Mononuclear cell (primary cell): ENCODE measurements around the gene USF1. TPM values are rescaled to one million over a fixed set of nuclear protein-coding genes. Genes with fewer than 3 reads are reported as not detected.
"Not testable (repeated sequence)": the region's sequence is repeated elsewhere in the genome, so short reads cannot be mapped to it uniquely, and the experiment has no call there.

ENCODE experiments used
- H3K27me3 ChIP-seq: 2 replicates; pipeline ENCODE4 v1.6.0; 2011; ENCODE audit warnings: low read length, control low read depth; ENCODE audit not compliant: insufficient read depth
- H3K4me1 ChIP-seq: 2 replicates; pipeline ENCODE4 v1.5.1; 2011; ENCODE audit warnings: mild to moderate bottlenecking, low read length, control low read depth; ENCODE audit not compliant: insufficient read depth
- H3K4me3 ChIP-seq: 2 replicates; pipeline ENCODE4 v1.5.1; 2011; ENCODE audit warnings: mild to moderate bottlenecking, low read length, moderate library complexity
- H3K9me3 ChIP-seq: 2 replicates; pipeline ENCODE4 v1.5.1; 2011; ENCODE audit warnings: low read depth, mild to moderate bottlenecking, control low read depth, low read length
- total RNA-seq: library from RNA; depleted of rRNA; stranded (reverse); fragments of >200 nt; gene quantifications from one replicate; pipeline ENCODE4 v1.2.3, GENCODE V29; 2012

The USF1 gene
- total RNA-seq, 1 donor, result 86.8 TPM

DNA sequence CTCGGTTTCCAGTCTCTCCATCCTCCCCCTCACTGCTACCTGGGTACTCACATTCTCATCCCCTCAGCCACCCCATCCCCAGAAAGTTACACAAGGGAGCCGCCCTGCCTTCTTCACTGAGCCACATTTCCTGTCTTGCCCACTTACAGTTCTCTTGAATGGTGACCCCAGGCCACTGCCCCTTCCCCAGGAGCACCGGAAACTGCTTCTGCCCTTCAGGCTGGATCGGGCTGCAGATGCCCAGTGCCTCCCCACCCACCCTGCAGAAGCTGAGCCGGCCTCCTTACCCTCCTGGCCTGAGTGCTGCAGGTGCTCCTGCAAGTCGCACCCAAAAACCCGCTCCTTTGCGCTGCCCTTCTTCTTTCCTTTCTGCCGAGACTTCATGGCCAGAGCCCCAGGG, 23.5 kb upstream of the USF1 start:
- Histone ChIP-seq H3K27me3 (no peaks in the 10 kb centered on the region), H3K9me3 (no peaks in the 10 kb centered on the region), H3K4me1 (peaks cover 62% of the 10 kb centered on the region), H3K4me3 (peak overlapping the region; percentile 94)

DNA sequence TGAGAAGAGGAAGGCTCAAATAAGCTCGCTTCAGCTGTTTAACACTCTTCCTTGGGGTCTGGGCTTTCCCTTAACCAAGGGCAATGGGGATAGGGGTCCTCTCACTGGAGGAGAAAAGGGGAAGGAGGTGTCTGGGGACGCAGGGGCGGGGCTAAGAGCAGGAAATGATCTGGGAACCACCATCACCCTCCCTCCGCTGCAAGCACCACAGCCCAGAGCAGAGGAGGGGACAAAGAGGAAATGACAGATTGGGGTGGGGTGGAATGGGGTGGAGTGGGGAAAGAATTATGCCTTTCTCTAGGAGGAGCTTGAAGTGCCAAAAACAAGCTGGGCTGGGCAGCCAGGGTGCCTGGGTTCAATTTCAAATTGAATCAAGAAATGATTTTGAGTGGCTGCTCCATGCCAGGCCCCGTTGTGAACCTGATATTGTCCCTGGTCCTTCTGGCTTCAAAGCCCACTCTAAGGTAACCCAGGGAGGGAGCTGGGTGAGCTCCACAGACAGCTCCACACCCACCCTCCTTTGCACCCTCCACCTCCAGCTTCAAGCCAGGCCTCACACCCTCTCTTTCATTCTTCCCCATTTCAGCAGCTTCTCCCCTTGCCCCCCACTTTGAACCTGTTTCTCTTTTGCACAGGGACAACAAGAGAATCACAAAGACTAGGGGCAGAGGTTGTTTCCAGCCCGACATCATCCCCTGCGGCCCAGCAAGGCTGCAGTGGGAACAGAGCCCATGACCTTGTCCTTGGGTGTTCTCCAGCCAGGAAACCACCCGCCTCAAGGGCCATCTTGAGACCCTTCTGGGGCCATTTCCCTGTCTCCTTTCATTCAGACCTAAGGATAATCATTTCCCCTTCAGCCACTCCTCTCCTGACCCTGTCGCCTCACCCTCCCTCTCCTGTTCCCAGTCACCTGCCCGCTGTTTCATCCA, 22.8 kb upstream of the USF1 start:
- Histone ChIP-seq H3K9me3 (no peaks in the 10 kb centered on the region), H3K4me3 (peak overlapping the region; percentile 94)

DNA sequence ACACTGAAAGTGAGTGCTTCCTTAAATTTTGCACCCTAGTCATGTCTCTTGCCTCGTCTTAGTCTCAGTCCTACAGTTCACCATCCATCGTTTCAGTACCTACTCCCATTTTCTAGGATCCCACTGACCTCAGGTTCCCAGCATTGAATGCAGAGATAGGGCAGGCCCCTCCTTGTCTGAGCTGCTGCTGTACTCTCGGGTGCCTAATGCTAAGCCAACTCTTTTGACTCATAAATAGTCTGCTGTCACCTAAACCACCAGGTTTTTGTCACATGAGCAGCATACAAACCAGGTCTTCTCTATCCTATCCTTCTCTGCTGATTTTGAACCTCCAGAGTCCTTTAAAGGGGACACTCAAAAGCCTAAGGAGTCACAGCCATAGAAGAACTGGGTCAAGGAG, 20.9 kb upstream of the USF1 start:
- H3K4me1 ChIP-seq, result peaks cover 82% of the 10 kb centered on the region
- no peaks in the 10 kb centered on the region for H3K27me3 ChIP-seq
- H3K9me3 ChIP-seq, result no peaks in the 10 kb centered on the region
- no peak overlapping the region for H3K4me3 ChIP-seq

More for the DNA sequence above, 22.8 kb upstream of the USF1 start:
- H3K4me1 ChIP-seq, result peaks cover 69% of the 10 kb centered on the region
- no peaks in the 10 kb centered on the region for H3K27me3 ChIP-seq

DNA sequence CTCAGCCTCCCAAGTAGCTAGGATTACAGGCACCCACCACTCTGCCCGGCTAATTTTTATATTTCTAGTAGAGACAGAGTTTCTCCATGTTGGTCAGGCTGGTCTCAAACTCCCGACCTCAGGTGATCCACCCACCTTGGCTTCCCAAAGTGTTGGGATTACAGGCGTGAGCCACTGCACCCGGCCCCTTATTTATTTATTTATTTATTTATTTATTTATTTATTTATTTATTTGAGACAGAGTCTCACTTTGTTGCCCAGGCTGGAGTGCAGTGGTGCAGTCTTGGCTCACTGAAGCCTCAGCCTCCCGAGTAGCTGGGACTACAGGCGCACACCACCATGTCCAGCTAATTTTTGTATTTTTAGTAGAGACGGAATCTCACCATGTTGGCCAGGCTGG, 19.9 kb upstream of the USF1 start:
- H3K4me1 ChIP-seq, result peaks cover 78% of the 10 kb centered on the region
- H3K4me3 ChIP-seq, H3K27me3 ChIP-seq, H3K9me3 ChIP-seq: not testable (repeated sequence)

DNA sequence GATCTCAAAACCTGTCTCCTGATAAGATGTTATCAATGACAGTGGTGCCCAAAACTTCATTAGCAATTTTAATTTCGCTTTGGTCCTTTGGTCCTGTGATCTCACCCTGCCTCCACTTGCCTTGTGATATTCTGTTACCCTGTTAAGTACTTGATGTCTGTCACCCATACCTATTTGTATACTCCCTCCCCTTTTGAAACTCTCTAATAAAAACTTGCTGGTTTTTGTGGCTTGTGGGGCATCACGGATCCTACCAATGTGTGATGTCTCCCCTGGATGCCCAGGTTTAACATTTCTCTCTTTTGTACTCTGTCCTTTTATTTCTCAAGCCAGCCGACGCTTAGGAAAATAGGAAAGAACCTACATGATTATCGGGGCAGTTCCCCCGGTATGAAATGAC, 18.2 kb upstream of the USF1 start:
- not testable (repeated sequence) for H3K4me3 ChIP-seq, H3K27me3 ChIP-seq, H3K9me3 ChIP-seq
- peaks cover 86% of the 10 kb centered on the region for H3K4me1 ChIP-seq

DNA sequence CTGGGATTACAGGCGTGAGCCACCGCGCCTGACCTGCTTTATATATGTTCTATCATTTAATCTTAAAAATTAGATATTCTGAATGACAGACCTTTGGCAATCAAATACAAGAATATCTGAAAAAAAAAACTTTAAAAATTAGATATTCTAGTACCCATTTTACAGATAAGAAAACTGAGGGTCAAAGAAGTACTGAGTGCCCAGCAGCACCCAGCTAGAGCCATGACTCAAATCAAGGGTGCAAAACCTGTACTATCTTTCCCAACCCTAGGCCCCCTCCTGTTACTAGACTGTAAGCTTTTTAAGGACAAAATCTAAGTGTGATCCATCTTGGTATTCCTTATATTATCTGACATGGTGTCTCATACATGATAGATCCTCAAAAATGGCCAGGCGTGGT, 15.6 kb upstream of the USF1 start:
- H3K4me3 ChIP-seq, result no peak overlapping the region
- peaks cover 68% of the 10 kb centered on the region for H3K4me1 ChIP-seq
- H3K9me3 ChIP-seq, result no peaks in the 10 kb centered on the region
- no peaks in the 10 kb centered on the region for H3K27me3 ChIP-seq

DNA sequence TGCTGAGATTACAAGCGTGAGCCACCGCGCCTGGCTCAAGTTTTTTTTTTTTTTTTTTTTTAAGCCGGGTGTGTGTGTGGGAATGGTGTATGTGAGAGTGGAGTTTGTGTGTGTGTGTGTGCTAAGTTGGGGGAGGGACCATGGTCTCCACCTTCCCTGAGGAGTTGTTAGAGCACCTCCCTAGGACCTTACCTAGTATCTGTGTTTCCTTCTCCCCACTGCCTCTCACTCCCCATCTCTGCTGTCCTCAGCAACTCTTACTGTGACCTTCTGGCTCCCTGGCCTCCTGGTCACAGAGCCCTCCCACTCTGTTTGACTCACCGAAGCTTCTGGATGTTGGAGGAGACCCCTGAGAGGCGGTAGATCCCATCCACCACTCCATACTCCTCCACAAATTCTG, 13.5 kb upstream of the USF1 start:
- Histone ChIP-seq H3K27me3 (no peaks in the 10 kb centered on the region), H3K9me3 (no peaks in the 10 kb centered on the region), H3K4me3 (no peak overlapping the region), H3K4me1 (peaks cover 48% of the 10 kb centered on the region)

DNA sequence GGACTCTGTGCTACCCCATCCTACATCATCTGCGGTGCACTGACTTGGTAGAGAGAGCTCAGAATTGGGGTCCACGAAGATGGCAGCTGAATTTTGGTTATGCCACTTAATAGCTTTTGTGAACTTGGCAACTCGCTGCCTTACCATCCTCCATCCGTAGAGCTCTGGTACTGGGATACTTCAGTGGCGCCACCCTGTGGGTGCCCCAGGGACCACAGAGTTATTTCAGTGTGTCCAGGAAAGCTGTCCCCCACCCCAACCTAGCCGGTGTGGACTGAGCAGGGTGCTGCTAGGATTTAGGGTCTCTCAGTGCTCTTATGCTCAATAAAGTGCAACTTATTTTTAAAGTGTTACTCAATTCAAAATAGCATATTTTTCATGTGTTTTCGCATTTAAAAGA, 9.0 kb upstream of the USF1 start:
- H3K4me3 ChIP-seq, result no peak overlapping the region
- H3K27me3 ChIP-seq, result no peaks in the 10 kb centered on the region
- no peaks in the 10 kb centered on the region for H3K9me3 ChIP-seq
- peaks cover 16% of the 10 kb centered on the region for H3K4me1 ChIP-seq

DNA sequence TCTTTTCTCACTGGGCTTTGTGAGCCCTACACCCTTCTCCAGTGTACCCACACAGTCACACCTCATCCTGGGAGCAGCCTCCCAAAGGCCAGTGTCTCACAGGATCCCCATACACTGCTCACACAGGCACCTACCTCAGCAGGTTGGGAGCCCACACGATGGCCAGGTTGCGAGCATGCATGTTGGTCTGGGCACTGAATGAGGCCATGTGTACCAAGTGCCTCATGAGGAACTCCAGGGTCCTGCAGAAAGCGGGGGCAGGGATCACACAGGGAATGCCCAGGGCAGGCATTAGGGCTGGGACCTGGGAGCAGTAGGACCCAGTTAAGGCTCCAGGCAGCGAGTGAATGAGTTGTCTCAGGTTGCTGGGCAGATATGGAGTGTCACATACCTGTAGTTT, 8.5 kb upstream of the USF1 start:
- Histone ChIP-seq H3K9me3 (no peaks in the 10 kb centered on the region), H3K4me3 (no peak overlapping the region), H3K27me3 (no peaks in the 10 kb centered on the region), H3K4me1 (peaks cover 15% of the 10 kb centered on the region)

DNA sequence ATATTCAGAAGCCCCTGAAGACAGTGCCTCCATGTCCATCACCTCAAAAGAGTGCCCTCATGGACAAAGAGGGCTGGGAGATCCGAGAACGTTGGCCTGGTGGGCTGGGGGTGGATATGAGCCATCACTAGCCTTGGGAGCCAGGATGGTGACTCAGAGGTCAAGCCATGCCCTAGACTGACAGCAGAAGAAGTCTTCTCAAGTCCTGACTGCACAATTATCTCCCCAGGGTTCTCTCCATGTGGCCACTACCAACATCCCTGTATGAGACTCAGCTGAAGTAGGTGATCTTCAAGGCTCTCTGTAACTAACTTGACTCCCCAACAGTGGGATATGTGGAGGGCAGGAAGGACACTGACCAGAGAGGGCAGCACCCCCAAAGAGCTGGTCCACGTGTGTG, 7.1 kb upstream of the USF1 start:
- Histone ChIP-seq H3K4me3 (no peak overlapping the region), H3K9me3 (no peaks in the 10 kb centered on the region), H3K27me3 (no peaks in the 10 kb centered on the region), H3K4me1 (peaks cover 27% of the 10 kb centered on the region)

DNA sequence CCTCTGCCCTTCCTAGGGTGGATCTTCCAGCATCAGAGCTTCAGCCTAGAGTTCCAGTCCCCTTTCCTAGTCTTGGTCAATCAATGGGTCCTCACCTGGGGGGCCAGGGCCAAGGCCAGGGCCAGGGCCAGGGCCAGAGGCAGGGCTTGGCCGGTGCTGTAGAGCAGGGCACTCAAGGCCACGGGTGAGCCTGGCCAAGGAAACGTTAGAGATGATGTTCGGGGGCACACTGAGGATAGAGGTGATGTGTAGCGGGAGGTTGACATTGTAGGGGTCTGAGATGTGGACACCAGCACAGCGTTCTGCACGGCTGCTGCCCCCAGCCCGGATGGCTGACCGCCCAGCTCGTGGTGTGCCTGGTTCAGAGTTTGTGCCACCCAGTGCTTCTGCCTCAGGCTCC, 5.4 kb upstream of the USF1 start:
- Histone ChIP-seq H3K9me3 (no peaks in the 10 kb centered on the region), H3K27me3 (no peaks in the 10 kb centered on the region), H3K4me3 (no peak overlapping the region), H3K4me1 (peaks cover 44% of the 10 kb centered on the region)

DNA sequence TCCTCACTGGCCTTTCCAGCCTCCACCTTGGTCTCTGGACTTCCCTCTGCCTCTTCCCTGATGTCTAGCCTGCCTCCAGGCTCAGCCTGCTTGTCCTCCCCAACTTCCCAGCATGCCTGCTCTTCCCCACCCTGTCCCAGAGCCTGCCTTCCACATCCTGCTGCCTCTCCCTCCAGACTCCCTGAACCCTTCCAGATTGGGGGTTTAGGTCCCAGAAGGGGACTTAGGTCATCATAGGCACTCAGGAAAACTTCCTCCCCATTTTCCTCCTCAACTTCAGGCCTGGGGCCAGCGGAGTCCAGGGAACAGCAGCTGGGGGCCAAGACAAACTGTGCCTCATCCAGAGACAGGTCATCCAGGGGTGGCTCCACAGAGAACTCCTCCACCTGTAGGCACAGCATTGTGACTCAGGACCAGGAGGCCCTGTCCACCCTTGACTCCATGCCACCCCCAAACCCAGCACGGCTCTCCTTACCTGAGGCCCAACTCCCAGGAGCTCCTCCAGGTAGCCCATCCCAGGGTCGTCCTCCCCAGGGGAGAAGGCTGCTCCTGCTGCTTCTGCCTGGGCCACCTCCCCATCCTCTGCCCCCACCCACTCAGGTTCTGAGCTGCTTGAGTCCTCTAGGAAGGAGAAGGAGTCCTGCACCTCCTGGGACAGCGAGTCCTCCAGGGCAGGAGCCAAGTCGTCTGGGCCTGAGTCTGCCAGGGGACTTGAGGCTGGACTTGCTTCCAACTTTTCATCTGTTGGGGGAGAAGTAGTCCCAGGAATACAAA, 3.4 kb upstream of the USF1 start:
- H3K9me3 ChIP-seq, result no peaks in the 10 kb centered on the region

DNA sequence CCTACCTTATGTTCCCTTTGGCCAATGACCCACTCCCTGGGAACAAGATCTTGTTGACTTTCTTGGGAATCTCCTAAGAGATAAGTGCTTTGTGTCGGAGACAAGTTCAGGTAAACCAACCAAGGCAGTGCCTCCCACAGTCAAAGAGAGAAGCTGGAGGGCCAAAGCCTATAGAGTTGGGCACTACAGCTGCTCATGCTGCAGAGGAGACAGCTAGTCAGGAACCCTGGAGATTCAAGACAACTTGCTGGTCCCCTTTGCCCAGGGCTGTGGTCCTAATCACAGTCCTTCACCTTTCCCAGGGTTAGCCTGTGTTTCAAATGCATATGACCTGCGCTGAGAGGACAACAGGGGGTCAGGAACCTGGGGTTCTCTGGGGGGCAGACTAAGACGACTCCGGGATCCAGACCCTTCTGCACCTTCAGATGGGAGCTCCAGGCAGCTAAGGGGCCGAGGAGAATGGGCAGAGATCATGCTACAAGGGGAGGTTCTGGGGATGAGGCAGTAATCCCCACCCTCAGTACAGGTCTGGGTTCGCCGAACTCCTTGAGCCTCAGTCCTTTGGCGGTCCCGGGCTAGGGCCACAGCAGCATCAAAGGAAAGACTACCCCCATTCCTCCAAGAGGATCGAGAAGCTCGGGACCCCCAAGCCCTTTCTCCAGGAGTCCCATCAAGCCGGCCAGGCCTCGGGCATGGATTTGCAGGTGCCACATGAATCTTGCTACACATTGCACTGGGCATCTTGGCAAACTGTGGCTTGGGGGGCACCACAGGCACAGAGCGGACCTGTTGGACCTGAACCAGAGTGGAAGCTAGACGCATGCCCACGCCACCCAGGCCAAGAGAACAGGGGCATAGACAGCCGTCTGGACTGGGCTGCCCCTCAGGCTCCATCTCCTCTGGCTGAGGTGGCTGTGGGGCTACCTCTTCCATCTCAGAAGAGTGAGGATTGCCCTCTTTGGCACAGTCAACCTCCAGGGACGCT, 2.0 kb upstream of the USF1 start:
- no peaks in the 10 kb centered on the region for H3K27me3 ChIP-seq
- H3K4me3 ChIP-seq, result no peak overlapping the region
- peaks cover 64% of the 10 kb centered on the region for H3K4me1 ChIP-seq
- H3K9me3 ChIP-seq, result no peaks in the 10 kb centered on the region

More for the DNA sequence above, 3.4 kb upstream of the USF1 start:
- Histone ChIP-seq H3K4me3 (no peak overlapping the region), H3K27me3 (no peaks in the 10 kb centered on the region), H3K4me1 (peaks cover 52% of the 10 kb centered on the region)

DNA sequence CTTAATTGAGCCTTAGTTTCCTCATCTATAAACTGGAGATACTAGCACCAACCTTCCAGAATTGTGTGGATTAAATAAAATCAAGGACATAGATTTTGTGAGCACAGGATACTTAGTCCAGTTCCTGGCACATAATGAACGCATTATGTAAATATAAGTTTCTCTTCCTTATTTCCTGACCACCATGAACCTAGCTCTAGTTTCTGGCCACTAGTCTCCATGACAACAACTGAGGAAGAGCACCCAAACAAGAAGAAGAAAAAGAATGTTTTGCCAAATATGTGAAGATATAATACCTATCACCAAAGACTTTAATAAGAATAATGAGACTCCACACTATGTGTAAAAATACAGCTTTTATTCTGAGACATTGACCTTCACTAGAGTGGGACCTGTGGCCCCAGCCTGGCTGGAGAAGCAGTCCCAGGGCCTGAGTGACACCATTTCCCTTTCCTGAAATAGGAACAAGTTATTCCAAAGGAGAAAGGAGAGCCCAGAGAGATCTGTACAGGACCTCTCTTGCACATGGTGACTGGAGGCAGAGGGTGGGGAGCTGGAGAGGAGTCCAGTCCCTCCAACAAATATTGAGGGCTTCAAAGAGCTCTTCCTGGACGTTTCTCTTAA, 940 bp upstream of the USF1 start:
- Histone ChIP-seq H3K9me3 (no peaks in the 10 kb centered on the region), H3K4me3 (peak overlapping the region; percentile 74), H3K4me1 (peaks cover 68% of the 10 kb centered on the region), H3K27me3 (no peaks in the 10 kb centered on the region)
